Neural cell (in vitro differentiated cells): ENCODE data around the gene OS9. TPM values are rescaled to one million over a fixed set of nuclear protein-coding genes. Genes with fewer than 3 reads are reported as not detected.

ENCODE experiments used
- H2AFZ ChIP-seq: fragments of 200-600, 300-800 bp; sonication (generic), shearing (Covaris generic); 2 replicates; pipeline ENCODE4 v1.6.0; 2014; ENCODE audit warnings: low read depth, mild to moderate bottlenecking, antibody characterized with exemption, low read length, moderate library complexity
- H3F3A ChIP-seq: fragments of 200-600 bp; shearing (Covaris generic); 2 replicates; pipeline ENCODE4 v1.6.1; 2016; ENCODE audit warnings: mild to moderate bottlenecking, moderate library complexity, mixed read lengths, antibody characterized with exemption, low read length; ENCODE audit not compliant: insufficient read depth, poor library complexity, severe bottlenecking
- H3K27ac ChIP-seq: fragments of 200-600, 300-800 bp; sonication (generic), shearing (Covaris generic); 2 replicates; pipeline ENCODE4 v1.5.1; 2014; ENCODE audit warnings: mild to moderate bottlenecking, low read length, moderate library complexity
- H3K27me3 ChIP-seq: fragments of 300-800, 200-600 bp; sonication (generic), shearing (Covaris generic); 2 replicates; pipeline ENCODE4 v1.6.0; 2014; ENCODE audit warnings: mild to moderate bottlenecking, low read depth, low read length, moderate library complexity; ENCODE audit not compliant: insufficient read depth
- H3K36me3 ChIP-seq: fragments of 300-800, 200-600 bp; sonication (generic), shearing (Covaris generic); 2 replicates; pipeline ENCODE4 v1.5.1; 2014; ENCODE audit warnings: mild to moderate bottlenecking, antibody characterized with exemption, low read length, moderate library complexity; ENCODE audit not compliant: insufficient read depth
- H3K4me2 ChIP-seq: fragments of 300-800, 200-600 bp; sonication (generic), shearing (Covaris generic); 2 replicates; pipeline ENCODE4 v1.6.0; 2014; ENCODE audit warnings: mild to moderate bottlenecking, low read length
- H3K4me3 ChIP-seq: fragments of 300-800, 200-600 bp; sonication (generic), shearing (Covaris generic); 2 replicates; pipeline ENCODE4 v1.5.1; 2014; ENCODE audit warnings: mild to moderate bottlenecking, low read length, moderate library complexity
- H3K79me2 ChIP-seq: fragments of 200-600 bp; shearing (Covaris generic); replicated peaks from 2 replicates; pipeline ENCODE4 v1.6.0; 2014; ENCODE audit warnings: mild to moderate bottlenecking, low read length, moderate library complexity; ENCODE audit not compliant: insufficient read depth
- H3K9ac ChIP-seq: fragments of 300-800, 200-600 bp; sonication (generic), shearing (Covaris generic); 2 replicates; pipeline ENCODE4 v1.6.1; 2016; ENCODE audit warnings: mild to moderate bottlenecking, low read length, mixed read lengths
- H3K9me2 ChIP-seq: fragments of 200-600 bp; shearing (Covaris generic); 2 replicates; pipeline ENCODE4 v1.6.1; 2016; ENCODE audit warnings: mild to moderate bottlenecking, low read length, mixed read lengths; ENCODE audit not compliant: insufficient read depth
- H3K9me3 ChIP-seq: fragments of 200-600, 300-800 bp; sonication (generic), shearing (Covaris generic); 2 replicates; pipeline ENCODE4 v1.6.1; 2016; ENCODE audit warnings: mild to moderate bottlenecking, mixed run types, low read length, moderate library complexity, mixed read lengths
- H4K20me1 ChIP-seq: fragments of 200-600 bp; shearing (Covaris generic); 2 replicates; pipeline ENCODE4 v1.6.1; 2016; ENCODE audit warnings: mild to moderate bottlenecking, mixed run types; ENCODE audit not compliant: insufficient read depth
- CTCF ChIP-seq: fragments of 450-650 bp; IDR thresholded peaks from 2 replicates; pipeline ENCODE4 v1.5.1; 2014; ENCODE audit warnings: antibody characterized with exemption, mild to moderate bottlenecking, moderate library complexity; ENCODE audit not compliant: poor library complexity, severe bottlenecking
- EP300 ChIP-seq: fragments of 450-650 bp; conservative IDR thresholded peaks from 2 replicates; pipeline ENCODE4 v1.6.1; 2014; ENCODE audit warnings: antibody characterized with exemption, mild to moderate bottlenecking, moderate library complexity; ENCODE audit not compliant: poor library complexity, severe bottlenecking
- EZH2 ChIP-seq: fragments of 200-600, 300-800 bp; shearing (Covaris generic), sonication (generic); IDR thresholded peaks from 2 replicates; pipeline ENCODE4 v1.6.1; 2014; ENCODE audit warnings: antibody characterized with exemption, low read length, borderline replicate concordance, mild to moderate bottlenecking; ENCODE audit not compliant: insufficient read depth, poor library complexity, severe bottlenecking
- MXI1 ChIP-seq: fragments of 450-650 bp; conservative IDR thresholded peaks from 2 replicates; pipeline ENCODE4 v1.6.1; 2014; ENCODE audit warnings: antibody characterized with exemption, mild to moderate bottlenecking; ENCODE audit not compliant: poor library complexity, severe bottlenecking
- POLR2AphosphoS5 ChIP-seq: IDR thresholded peaks from 2 replicates; pipeline ENCODE4 v1.6.1; 2012
- RAD21 ChIP-seq: fragments of 450-650 bp; conservative IDR thresholded peaks from 2 replicates; pipeline ENCODE4 v1.6.1; 2014; ENCODE audit warnings: antibody characterized with exemption, mild to moderate bottlenecking, moderate library complexity
- REST ChIP-seq: IDR thresholded peaks from 2 replicates; pipeline ENCODE4 v1.6.1; 2012; ENCODE audit warnings: borderline replicate concordance
- SMC3 ChIP-seq: fragments of 450-650 bp; conservative IDR thresholded peaks from 2 replicates; pipeline ENCODE4 v1.6.1; 2014; ENCODE audit warnings: antibody characterized with exemption, mild to moderate bottlenecking, moderate library complexity; ENCODE audit not compliant: poor library complexity
- TAF1 ChIP-seq: IDR thresholded peaks from 2 replicates; pipeline ENCODE4 v1.6.1; 2012; ENCODE audit warnings: low read depth
- polyA plus RNA-seq: library from polyadenylated mRNA; depleted of rRNA; stranded (reverse); fragments of >200 nt; gene quantifications from 2 replicates; pipeline ENCODE4 v1.2.3, GENCODE V29; 2014

The OS9 gene
- polyA plus RNA-seq, 1 donor from 2014 or later: 248 TPM

- Histone ChIP-seq H3K4me2 (no peak within 1 kb of the TSS), H3F3A (no peaks in the 10 kb centered on the region), H3K27me3 (peaks cover 55% of the 10 kb centered on the region), H3K79me2 (no peaks in the 10 kb centered on the region), H3K27ac (no peak within 1 kb of the TSS), H3K9ac (no peak within 1 kb of the TSS), H3K36me3 (no peaks in the 10 kb centered on the region), H3K4me3 (no peak within 1 kb of the TSS), H2AFZ (no peak within 1 kb of the TSS), H3K9me2 (no peaks in the 10 kb centered on the region), H4K20me1 (no peaks in the 10 kb centered on the region), H3K9me3 (no peaks in the 10 kb centered on the region)
- no peak for TF ChIP-seq RAD21
These were observed 72.8 kb downstream of the OS9 start, which contains the start of gene CYP27B1 for GRCh38 chr12:57766464-57767304. Gene CYP27B1 (minus strand): TSS chr12:57767078. CDS start chr12:57767041, 37 bp downstream.

GRCh38 chr12:57767305-57767698, 73.4 kb downstream of the OS9 start:
- Histone ChIP-seq H3K4me3 (no peak overlapping the region), H2AFZ (no peak overlapping the region), H3K9me3 (no peaks in the 10 kb centered on the region), H3K27ac (no peak overlapping the region), H3K79me2 (no peaks in the 10 kb centered on the region), H3K4me2 (no peak overlapping the region), H4K20me1 (no peaks in the 10 kb centered on the region), H3K9ac (no peak overlapping the region), H3K9me2 (no peaks in the 10 kb centered on the region), H3K27me3 (peaks cover 55% of the 10 kb centered on the region), H3K36me3 (no peaks in the 10 kb centered on the region), H3F3A (no peaks in the 10 kb centered on the region)
- no peak for TF ChIP-seq RAD21
- no peak for TF ChIP-seq POLR2AphosphoS5
- TF ChIP-seq TAF1: no peak
- no peak for TF ChIP-seq CTCF
- no peak for TF ChIP-seq EZH2

GRCh38 chr12:57767876-57768275, 73.9 kb downstream of the OS9 start:
- Histone ChIP-seq H3K4me2 (no peak overlapping the region), H3F3A (no peaks in the 10 kb centered on the region), H3K27ac (no peak overlapping the region), H3K9ac (no peak overlapping the region), H3K27me3 (peaks cover 49% of the 10 kb centered on the region), H3K9me2 (no peaks in the 10 kb centered on the region), H4K20me1 (no peaks in the 10 kb centered on the region), H3K79me2 (no peaks in the 10 kb centered on the region), H2AFZ (no peak overlapping the region), H3K9me3 (no peaks in the 10 kb centered on the region), H3K4me3 (no peak overlapping the region), H3K36me3 (no peaks in the 10 kb centered on the region)
- TF ChIP-seq REST (no peak), POLR2AphosphoS5 (no peak), EZH2 (no peak), MXI1 (no peak), TAF1 (no peak), CTCF (no peak), RAD21 (no peak), EP300 (no peak), SMC3 (no peak)
